Upper lobe of left lung (tissue), 4 donors: ENCODE results near the gene ZNF512B.

Source experiments
- CTCF ChIP-seq, 6 experiments: fragments of 450-650 bp in 4 of 6; fragments of 200-600 bp in 2 of 6; sonication (generic) in 2 of 6; IDR thresholded peaks; one replicate each; pipeline ENCODE4 v1.5.1; 2016 to 2019; ENCODE audit warnings: antibody characterized with exemption in 6 of 6
- POLR2A ChIP-seq, 4 donors: fragments of 450-650 bp; IDR thresholded peaks; one replicate each; pipeline ENCODE4 v1.5.1; 2016 to 2017; ENCODE audit warnings: antibody characterized with exemption in 4 of 4, mild to moderate bottlenecking in 2 of 4

GRCh38 chr20:63958964-63959698 is 10.6 kb downstream of the ZNF512B start:
- TF ChIP-seq POLR2A (IDR thresholded peaks at IDR 0.05) (no peak), CTCF (IDR thresholded peaks at IDR 0.05) (no peak)
